Activated CD8-positive, alpha-beta T cell treated with anti-CD3 and anti-CD28 coated beads for 36 hours (primary cell): ENCODE measurements around the gene NADK2. TPM values are rescaled to one million over a fixed set of nuclear protein-coding genes. Genes with fewer than 3 reads are reported as not detected.

ENCODE experiments used
- ATAC-seq: fragments of 200-7000 bp; cut with Tn5 transposase; one replicate; pipeline ENCODE4 v1.10.0; 2021; ENCODE audit warnings: mild to moderate bottlenecking, moderate library complexity
- CTCF ChIA-PET: fragments of 350-600 bp; sonication (Branson Sonifier 250); formaldehyde crosslinking; loops from one replicate; lab custom pipeline; 2021; ENCODE audit warnings: antibody characterized with exemption; lab: Charles Lee
- POLR2A ChIA-PET: fragments of 350-600 bp; sonication (Branson Sonifier 250); formaldehyde crosslinking; loops from one replicate; lab custom pipeline; 2021; ENCODE audit warnings: antibody characterized with exemption; lab: Charles Lee
- DNase-seq: peaks from one replicate; pipeline ENCODE4 v3.0.0-alpha.2; 2020
- H3K27ac Mint-ChIP-seq: one replicate; pipeline ENCODE4 v1.8.0; 2021; ENCODE audit warnings: mild to moderate bottlenecking, mixed read lengths
- H3K27me3 Mint-ChIP-seq: one replicate; pipeline ENCODE4 v1.8.0; 2021; ENCODE audit warnings: mixed read lengths
- H3K36me3 Mint-ChIP-seq: one replicate; pipeline ENCODE4 v1.8.0; 2021; ENCODE audit warnings: low read depth, mixed read lengths
- H3K4me1 Mint-ChIP-seq: one replicate; pipeline ENCODE4 v1.8.0; 2021; ENCODE audit warnings: low read depth, mixed read lengths
- H3K4me3 Mint-ChIP-seq: one replicate; pipeline ENCODE4 v1.8.0; 2021; ENCODE audit warnings: mild to moderate bottlenecking, moderate library complexity, mixed read lengths
- H3K9me3 Mint-ChIP-seq: one replicate; pipeline ENCODE4 v1.8.0; 2021; ENCODE audit warnings: mixed read lengths
- intact Hi-C: fragments of 100-400 bp; cut with micrococcal nuclease; formaldehyde crosslinking; loops from one replicate; pipeline ENCODE4 v1.10.0; 2022
- total RNA-seq, 2 experiments: library from RNA; stranded (reverse); gene quantifications; one replicate each; pipeline ENCODE4 v1.2.3, GENCODE V29; 2021
- TF ChIP-seq, protein P1 (sequence below): fragments of 200-600 bp; IDR thresholded peaks from one replicate; pipeline ENCODE4 v1.8.0; 2022; ENCODE audit warnings: antibody characterized with exemption, mild to moderate bottlenecking

NADK2 gene
- total RNA-seq, 2 experiments from 2014 or later: 22.7 to 25.2 TPM

- CTCF ChIA-PET: interaction anchor here (1.8 kb wide), 1 partner anchor 424 kb away, joined by 5 read pairs; no protein-coding TSS in a partner anchor
- Mint-ChIP-seq H3K36me3 (no peaks in the 10 kb centered on the region), H3K9me3 (no peaks in the 10 kb centered on the region), H3K27ac (no peak overlapping the region), H3K27me3 (peaks cover 8% of the 10 kb centered on the region), H3K4me1 (no peaks in the 10 kb centered on the region), H3K4me3 (no peak overlapping the region)
- POLR2A ChIA-PET: no interaction called here
- intact Hi-C loops: no loop called here
- ATAC-seq (no peak), DNase-seq (no peak)
- TF ChIP-seq, protein P1, sequence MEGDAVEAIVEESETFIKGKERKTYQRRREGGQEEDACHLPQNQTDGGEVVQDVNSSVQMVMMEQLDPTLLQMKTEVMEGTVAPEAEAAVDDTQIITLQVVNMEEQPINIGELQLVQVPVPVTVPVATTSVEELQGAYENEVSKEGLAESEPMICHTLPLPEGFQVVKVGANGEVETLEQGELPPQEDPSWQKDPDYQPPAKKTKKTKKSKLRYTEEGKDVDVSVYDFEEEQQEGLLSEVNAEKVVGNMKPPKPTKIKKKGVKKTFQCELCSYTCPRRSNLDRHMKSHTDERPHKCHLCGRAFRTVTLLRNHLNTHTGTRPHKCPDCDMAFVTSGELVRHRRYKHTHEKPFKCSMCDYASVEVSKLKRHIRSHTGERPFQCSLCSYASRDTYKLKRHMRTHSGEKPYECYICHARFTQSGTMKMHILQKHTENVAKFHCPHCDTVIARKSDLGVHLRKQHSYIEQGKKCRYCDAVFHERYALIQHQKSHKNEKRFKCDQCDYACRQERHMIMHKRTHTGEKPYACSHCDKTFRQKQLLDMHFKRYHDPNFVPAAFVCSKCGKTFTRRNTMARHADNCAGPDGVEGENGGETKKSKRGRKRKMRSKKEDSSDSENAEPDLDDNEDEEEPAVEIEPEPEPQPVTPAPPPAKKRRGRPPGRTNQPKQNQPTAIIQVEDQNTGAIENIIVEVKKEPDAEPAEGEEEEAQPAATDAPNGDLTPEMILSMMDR: no peak
Measured at GRCh38 chr5:36272136-36272690, 30.5 kb upstream of the NADK2 start.

DNA sequence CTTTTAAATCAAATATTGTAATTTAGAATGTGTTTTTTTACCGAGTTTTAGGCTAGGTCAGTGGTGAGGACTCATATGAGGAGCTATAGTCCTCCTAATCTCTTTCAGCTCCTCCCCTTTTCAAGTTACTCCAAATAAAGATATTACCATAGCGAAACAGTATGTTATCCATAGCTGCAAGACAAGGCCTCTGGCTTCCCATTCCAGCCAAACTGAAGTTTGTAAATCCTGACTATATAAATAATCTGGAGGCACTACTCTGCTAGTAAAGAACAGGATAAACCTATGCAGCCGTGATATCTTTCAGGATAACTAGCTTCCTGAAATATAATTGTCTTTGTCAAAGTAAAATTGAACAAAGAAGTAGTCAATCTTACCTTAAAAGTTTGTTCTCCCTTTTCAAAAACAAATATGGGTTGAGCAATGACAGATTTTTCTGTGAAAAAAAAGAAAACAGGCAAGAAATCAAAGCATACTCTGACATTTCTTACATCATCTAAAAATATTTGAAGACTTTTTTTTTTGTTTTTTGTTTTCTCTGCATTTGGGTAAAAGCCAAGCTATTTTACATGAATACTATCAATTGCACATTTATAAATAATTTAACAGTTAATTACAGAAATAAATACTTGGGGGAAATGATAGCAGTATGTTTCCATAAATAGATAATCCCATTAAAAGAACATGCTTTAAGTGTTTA, 29.3 kb upstream of the NADK2 start:
- no peak overlapping the region for H3K4me3 Mint-ChIP-seq
- CTCF ChIA-PET: interaction anchor here (0.7 to 1.4 kb wide), 2 partner anchors 421 to 425 kb away, joined by 3 to 4 read pairs; no protein-coding TSS in a partner anchor

DNA sequence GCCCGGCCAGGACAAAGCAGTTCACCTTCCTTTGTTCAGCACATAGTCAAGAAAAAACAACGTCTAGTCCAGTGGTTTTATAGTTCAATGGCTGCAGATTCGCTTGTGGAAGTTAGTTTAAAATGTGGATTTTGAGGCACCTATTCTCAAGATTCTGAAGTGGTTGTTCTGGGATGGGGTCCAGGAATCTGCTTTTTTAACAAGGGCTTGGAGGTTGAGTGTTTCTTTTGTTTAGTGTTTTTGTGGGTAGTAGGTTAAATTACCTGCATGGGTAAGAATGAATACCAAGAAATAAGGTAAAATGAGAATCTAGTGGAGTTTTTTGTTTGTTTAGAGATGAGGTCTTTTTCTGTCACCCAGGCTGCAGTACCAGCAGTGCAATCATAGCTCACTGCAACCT, 28.4 kb upstream of the NADK2 start:
- peaks cover 8% of the 10 kb centered on the region for H3K27me3 Mint-ChIP-seq
- H3K27ac Mint-ChIP-seq: no peak overlapping the region
- CTCF ChIA-PET: interaction anchor here (0.7 to 1.4 kb wide), 3 partner anchors 28 to 426 kb away, joined by 3 to 4 read pairs (median 3); no protein-coding TSS in a partner anchor
- TF ChIP-seq, protein P1: no peak
- H3K4me3 Mint-ChIP-seq: no peak overlapping the region
- H3K36me3 Mint-ChIP-seq: no peaks in the 10 kb centered on the region
- no peaks in the 10 kb centered on the region for H3K4me1 Mint-ChIP-seq
- POLR2A ChIA-PET: no interaction called here
- intact Hi-C loops: no loop called here
- H3K9me3 Mint-ChIP-seq: no peaks in the 10 kb centered on the region
- no peak for DNase-seq
- no peak for ATAC-seq

More for the DNA sequence above, 29.3 kb upstream of the NADK2 start:
- Mint-ChIP-seq H3K9me3 (no peaks in the 10 kb centered on the region), H3K4me1 (no peaks in the 10 kb centered on the region), H3K27me3 (peaks cover 7% of the 10 kb centered on the region), H3K36me3 (no peaks in the 10 kb centered on the region), H3K27ac (no peak overlapping the region)
- DNase-seq (no peak), ATAC-seq (no peak)
- POLR2A ChIA-PET: no interaction called here
- intact Hi-C loops: no loop called here
- TF ChIP-seq, protein P1: no peak

DNA sequence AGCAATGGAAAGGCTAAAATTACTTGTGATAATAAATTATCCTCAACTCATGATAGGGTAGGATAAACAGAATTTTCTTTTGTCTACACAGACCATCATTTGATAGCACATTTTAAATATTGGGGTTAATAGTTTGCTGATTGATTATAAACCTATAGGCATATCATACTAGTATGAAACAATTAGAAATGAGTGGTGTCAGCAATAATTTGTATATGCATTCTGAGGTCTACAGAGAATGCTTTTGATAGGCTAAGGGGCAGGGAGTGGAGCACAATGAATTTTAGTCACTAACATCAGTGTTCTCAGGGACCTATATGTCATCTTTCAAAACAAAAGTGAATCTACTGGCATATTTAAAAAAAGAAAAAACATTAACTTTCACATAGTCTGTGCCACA, 27.8 kb upstream of the NADK2 start:
- Mint-ChIP-seq H3K27me3 (peaks cover 10% of the 10 kb centered on the region), H3K4me3 (no peak overlapping the region), H3K9me3 (no peaks in the 10 kb centered on the region), H3K36me3 (no peaks in the 10 kb centered on the region), H3K4me1 (no peaks in the 10 kb centered on the region), H3K27ac (no peak overlapping the region)
- TF ChIP-seq, protein P1: no peak
- no peak for DNase-seq
- POLR2A ChIA-PET: no interaction called here
- CTCF ChIA-PET: interaction anchor here (1.0 to 1.1 kb wide), 3 partner anchors 27 to 423 kb away, joined by 3 to 4 read pairs (median 3); no protein-coding TSS in a partner anchor
- no peak for ATAC-seq
- intact Hi-C loops: loop anchor here (5.0 to 10.0 kb wide), 2 partner anchors 235 to 423 kb away; no protein-coding TSS in a partner anchor

DNA sequence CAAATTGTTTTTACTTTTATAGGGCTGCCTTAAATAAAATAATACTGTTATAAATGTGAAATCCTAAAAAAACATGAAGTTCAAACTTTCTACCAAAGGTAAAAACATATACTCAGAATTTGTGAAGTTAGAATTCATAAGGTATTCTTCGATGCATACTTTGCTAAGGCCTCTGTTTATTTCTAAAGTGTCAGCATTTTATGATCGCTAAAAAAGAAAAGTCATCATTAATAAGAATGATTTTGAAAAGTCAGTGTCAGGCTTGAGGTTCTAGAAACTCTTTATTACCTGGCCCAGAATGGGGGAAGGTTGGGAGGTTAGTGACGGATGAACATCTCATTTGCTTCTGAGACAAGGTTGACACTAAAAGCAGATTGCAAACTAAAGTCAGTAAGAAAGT, 26.2 kb upstream of the NADK2 start:
- ChIA-PET POLR2A (no interaction called here), CTCF (interaction anchor here (2.3 kb wide), 1 partner anchor 38 kb away, joined by 7 read pairs; no protein-coding TSS in a partner anchor)
- no peak for ATAC-seq
- H3K9me3 Mint-ChIP-seq: no peaks in the 10 kb centered on the region
- peaks cover 9% of the 10 kb centered on the region for H3K27me3 Mint-ChIP-seq
- intact Hi-C loops: loop anchor here (5.0 to 10.0 kb wide), 2 partner anchors 237 to 424 kb away; no protein-coding TSS in a partner anchor
- H3K36me3 Mint-ChIP-seq: no peaks in the 10 kb centered on the region
- no peaks in the 10 kb centered on the region for H3K4me1 Mint-ChIP-seq
- TF ChIP-seq, protein P1: no peak
- H3K4me3 Mint-ChIP-seq: no peak overlapping the region
- no peak overlapping the region for H3K27ac Mint-ChIP-seq
- DNase-seq: no peak
